Inflammatory macrophage treated with lipopolysaccharide for 1 hour (primary cell): ENCODE measurements around the gene HOXB6.
A peak's percentile ranks its signal among the peaks of the same experiment; 100 is the strongest.

Experiments used
- DNase-seq, 2 donors: peaks; one replicate each; pipeline ENCODE4 v3.0.0-alpha.2; 2020 to 2022

The HOXB6 gene

DNA sequence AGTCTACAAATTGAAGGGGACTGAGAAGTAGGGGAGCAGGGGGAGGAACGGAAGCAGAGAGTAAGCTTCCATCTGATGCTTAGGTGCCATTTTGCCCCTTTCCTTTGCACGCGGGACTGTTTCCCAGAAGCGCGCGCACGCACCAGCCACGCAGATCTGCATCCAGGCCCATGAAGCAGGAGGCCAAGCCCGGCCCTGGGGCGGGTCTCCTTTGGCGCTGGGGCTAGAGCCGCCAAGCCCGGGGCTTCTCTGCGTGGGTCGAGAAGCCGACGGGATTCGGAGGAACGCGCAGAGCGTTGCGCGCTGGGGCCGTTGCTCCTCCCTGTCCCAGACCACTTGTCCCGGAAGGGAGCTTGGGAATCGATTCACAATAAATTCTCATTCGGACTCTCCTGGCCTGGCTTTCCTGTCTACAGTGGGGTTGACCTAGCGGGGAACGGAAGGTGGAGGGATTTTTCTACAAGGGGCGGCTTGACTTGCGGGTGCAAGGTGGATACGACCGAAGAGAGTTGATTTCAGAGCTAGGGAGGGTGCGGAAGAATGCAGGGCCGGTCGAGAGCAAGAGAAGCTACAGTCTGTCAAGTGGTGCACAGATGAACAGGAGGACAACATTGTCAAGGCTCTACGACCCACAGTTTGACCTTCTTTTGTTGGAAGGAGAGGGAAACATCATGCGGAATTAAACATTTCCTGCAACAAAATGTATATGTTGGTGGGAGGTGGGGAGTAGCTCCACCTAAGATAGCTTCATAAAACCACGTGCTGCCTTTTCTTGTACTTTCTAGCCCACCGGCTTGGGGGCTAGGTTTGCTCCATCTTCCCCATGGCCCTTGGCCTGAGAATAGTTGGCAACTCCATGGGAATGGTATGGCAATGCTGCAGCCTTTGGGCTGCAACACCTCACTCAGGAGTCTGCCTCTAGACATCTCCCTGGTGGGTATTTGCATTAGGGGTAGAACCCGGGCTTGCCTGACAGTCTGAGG, 16.9 kb upstream of the HOXB6 start:
- no peak for DNase-seq

DNA sequence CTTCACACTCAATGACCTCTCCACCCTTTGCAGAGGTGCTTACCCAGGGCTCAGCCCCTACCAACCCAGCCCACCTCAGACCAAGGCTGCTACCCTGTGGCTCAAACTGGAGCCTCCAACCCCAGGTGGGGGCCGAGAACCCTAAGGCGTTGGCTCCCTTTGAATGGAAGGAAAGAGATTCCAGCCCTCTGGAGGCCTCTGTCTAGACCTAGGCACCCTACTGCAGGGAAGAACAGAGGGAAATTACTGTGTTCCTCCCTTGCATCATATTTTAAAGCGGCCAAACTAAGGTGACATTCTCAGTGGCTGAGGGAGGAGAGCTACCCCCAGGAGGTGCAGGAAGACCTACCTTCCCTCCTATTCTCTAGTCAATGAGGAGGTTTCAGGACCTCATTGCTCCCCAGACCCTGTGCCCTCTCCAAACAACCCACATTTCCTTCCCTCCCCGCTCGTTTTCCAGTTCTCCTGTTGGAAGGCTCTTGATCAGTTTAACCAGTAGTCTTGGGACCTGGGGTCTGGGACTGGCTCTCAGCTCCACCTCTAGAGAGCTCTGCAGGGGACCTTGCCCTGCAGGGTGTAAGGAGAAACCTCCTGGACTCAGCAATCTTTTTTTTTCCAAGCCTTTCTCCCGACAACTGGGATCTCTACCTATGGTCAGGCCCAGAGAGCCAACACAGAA, 15.8 kb upstream of the HOXB6 start:
- DNase-seq: no peak

DNA sequence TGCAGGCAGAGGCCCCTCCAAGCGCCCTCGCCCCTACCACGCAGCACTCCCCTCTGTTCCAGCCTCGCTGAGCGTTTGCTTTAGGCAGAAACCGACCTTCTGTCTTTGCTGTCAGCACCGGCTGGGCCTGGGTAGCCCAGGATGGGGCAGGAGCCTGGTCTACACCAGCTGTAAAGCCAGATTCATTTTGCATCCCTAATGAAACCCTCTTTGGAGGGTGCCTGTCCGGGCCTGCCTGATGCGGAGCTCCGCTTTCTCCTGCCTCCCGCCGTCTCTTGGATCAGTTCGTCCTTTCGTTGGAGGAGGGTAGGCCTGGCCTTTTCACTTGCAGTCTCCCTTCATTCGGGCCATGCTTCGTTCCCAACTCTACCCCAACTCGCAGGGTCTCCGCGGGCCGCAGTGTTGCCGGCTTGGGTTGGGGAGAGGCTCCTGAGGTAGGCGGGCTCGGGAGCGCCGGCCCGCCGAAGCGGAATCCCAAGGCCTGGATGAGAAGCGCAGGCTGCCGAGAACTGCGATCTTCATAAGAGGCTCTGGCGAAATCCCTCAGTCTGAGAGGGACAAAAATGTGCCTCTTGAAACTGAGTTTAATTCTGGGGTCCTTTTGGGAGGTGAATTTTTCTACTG, 15.2 kb upstream of the HOXB6 start:
- DNase-seq: no peak

DNA sequence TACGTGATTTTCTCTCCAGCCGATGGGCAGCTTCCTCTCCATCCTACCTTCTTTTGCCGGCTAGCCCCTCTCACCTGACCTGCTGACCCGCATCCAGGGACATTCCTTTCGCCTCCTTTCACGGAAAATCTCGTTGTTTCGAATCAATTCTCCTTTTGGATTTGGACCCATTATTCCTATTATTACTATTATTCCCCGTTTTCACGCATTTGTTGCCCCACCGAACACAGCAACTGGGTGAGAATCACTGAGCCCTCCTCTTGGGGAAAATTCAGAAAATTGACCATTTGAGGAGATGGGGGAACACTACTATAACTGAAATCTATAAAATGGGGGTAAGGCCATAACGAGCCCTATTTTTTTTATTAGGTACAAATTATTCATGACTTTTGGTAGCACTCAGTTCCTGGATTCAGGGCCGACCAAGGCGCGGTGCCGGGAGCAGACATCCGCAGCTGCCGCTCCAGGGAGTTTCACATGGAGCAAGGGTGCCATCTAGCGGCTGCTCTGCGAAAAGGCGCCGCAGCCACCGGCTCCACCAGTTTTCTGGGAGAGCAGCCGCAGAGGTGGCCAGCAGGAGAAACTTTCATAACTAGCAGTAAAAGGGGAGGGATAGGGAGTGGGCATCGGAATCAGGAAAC, 13.6 kb upstream of the HOXB6 start:
- peak; percentile 65 to 94 for DNase-seq

DNA sequence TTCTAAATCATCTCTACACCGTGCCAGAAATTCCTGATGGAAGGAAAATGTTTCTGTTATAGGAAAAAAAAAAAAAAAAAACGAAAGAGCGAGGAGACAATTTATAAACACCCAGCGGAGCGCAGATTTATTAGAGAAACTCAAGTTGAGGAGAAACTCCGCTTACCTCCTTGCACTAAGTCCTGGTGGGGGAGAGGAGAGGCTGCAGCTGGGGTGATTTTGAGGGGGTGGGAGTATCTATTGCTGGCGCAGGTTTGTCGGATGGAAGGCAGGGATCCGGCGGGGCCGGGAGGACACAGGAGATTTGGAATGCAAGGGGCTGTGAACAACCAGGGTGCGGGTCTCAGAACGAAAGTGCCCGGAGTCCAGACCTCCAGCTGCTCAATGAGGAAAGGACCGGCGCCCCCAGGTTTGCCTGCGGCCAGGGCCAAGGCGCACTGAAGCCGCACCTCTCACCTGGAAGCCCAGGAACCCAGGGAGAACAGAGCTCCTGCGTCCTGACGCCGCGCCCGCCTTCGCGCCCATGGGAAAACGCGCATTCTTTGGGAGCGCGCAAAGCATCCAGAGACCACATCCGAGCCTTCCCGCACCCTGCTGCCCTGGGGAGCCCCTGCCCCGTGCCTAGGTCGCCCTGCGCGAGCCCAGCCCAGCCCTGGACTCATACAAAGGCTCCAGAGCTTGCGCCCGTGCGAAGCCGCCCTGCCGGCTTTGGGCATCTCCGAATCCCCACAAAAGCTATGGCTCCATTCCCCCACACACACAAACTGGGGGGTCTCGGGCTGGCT, 12.9 kb upstream of the HOXB6 start:
- no peak for DNase-seq

DNA sequence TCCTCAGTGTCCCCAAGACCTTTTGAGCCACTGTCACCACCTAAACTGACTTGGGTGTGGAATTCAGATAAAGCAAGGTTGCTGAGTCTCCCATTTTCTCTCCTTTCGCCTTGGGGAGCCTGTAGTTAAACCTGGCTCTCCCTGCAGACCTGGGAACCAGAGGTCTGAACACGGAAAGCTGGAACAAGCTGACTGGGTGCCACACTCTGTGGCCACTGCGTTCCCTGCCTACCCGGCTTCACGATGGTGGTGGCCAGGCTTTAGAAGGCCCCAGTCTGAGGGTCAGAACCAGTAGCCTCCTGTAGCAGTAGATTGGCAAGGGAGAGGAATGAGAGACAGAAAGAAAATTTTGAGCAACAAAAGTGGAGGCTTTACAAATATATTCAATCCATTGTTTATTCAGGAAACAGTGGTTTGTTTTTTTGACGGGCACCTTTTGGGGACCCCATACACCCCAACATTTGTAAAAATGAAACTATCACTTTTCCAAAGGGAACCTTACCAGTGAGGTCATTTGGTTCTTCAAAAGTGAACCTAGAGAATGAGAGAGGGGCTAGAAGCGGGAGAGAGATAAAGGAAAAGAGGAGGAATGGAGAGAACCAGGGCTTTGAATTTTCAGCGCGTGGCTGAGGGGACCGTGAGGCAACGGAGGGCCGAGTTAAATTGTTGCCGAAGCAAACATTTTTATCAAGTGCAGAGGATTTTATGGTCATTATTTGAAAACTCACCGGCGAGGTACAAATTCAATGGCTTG, 12.1 kb upstream of the HOXB6 start:
- no peak for DNase-seq

DNA sequence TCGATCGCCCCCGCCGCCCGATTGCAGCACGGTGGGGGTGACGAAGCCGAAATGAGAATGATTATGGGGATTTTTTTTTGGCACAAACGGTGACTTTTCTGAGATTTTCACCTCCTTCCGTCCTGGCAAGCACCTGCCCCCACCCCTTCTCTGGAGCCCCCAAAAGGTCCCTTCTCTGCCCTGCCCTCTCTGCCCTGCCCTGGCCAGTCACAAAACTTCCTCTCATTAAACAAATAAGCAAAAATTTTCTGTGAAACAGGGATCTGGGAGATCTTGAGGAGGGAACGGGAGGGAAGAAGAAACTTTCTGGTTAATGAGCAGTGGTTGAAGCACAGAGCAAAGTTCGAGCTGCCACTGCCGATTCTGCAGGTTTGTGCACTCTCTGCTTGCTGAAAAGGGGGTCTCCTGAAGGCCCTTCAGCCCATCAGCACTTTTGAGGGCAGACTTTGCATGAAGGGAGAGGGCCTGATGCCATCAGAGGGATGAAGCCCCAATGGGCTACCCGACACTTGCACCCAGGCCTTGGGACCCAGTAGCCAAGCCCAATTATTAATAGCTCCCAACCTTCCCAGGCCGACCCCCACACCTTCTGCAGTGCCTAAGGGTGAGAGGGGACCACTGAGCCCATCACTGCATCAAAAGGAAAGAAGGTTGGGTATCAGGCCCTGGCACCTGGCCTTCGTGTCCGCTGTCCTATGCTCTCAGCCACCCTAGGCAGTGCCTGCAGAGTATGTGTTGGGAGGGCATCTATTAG, 11.4 kb upstream of the HOXB6 start:
- DNase-seq: no peak

DNA sequence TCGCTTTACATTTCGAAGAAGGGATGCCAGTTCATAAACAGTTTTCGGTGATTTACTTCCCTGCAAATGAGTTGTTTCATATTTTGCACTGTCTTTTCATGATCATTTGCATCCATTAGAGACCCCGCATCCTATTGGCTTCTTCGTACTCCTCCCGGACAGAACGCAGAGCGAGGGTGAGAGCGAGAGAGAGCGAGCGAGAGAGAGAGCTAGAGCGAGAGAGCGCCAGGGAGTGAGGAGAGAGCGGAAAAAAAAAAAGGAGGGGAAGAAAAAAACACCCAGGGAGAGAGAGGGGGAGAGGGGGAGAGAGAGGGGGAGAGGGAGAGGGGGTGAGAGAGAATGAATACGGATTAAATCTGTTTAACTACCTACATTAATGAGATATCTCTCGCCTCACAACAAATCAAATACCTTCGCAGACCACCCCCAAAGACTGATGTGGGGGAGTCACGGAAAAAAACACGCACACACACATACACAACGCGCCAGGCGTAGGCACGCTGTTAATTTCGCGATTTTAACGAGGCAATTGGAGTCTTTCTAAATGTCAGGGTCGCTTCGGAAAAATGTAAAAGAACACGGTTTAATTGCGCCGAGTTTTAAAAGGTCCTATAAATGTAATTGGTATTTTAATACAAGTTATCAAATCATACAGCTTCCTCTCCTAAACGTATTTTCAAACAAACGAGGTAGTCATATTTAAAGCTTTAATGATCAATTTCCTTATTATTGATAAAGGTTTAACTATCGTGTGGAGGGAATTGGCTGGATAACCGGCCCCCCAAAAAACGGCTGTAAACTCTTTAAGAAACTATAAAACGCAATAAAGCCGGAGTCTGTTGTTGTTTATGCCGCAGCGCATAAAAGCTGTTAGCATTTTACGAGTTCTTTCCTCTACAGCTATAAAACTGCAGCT, 10.5 kb upstream of the HOXB6 start, which contains the start of gene HOXB8:
TSS of gene HOXB8 (minus strand) at position 246 of the 916 bp plus-strand sequence. CDS start 588 bp downstream, outside the sequence.
- no peak for DNase-seq

DNA sequence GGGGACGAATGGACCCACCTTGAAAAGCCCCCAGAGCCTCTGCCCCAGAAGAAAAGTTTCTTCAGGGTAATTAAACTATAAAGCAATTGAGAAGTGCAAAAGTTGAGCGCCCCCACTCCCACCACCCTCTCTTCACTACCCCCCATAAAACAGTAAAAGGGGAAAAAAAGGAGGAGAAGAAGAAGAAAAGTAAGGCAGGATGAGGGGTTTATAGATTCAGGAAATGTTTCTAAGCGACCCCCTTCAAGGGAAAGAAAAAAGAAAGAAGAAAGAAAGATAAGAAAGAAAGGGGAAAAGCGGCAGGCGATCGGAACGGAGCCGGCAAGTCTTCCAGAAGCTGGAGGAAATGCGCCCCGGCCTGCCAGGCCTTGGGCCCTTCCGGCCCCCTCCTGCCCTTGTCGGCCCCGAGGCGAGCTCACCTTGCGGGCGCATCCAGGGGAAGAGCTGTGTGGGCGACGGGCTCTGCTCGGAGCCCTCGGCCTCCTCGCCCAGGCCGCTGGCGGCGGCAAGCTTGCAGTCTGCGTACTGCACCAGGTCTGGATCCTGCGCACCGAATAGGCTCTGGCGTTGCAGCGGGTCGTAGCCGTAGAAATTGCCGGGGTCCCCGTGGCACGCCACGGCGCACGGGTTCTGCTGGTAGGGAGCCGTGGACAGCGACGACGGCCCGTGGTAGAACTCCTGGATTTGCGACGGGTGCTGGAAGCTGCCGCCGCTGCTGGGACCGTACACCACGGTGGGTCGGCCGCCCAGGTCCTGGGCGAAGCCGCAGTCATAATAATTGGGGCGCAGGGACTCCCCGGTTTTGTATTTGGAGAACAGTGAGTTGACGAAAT, 9.3 kb upstream of the HOXB6 start:
- no peak for DNase-seq

DNA sequence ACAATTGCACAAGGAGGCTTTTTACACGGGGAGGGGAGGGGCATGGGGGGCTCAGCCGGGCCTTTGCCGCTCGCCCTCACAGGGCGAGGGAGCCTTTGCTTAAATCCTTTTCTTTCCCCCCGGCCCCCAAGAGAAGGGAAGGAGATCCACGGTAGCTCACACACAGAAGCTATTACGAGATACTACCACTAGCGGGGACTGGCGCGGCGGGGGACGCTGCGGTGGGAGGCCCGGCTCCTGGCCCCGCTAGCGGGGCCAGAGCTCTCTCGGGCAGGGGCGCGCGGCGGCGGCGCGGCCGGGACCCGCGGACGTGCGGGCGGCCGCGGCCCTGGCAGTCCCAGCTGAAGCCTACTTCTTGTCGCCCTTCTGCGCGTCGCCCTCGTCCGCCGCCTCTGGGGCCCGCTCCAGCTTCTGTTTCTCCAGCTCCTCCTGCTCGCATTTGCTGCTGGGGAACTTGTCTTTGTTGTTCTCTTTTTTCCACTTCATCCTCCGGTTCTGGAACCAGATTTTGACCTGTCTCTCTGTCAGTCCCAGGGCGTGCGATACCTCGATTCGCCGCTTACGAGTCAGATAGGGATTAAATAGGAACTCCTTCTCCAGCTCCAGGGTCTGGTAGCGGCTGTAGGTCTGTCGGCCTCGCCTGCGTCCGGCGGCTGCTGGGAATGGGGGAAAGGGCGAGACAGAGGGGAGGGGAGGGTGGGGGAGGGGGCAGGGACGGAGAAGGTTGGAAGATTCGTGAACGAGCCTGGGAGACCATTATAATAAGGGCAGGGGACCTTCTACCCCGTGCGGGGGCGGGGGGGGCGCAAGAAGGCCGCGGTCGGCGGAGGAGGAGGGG, 8.3 kb upstream of the HOXB6 start:
- peak in 1 of 2 donors; percentile 27 for DNase-seq

DNA sequence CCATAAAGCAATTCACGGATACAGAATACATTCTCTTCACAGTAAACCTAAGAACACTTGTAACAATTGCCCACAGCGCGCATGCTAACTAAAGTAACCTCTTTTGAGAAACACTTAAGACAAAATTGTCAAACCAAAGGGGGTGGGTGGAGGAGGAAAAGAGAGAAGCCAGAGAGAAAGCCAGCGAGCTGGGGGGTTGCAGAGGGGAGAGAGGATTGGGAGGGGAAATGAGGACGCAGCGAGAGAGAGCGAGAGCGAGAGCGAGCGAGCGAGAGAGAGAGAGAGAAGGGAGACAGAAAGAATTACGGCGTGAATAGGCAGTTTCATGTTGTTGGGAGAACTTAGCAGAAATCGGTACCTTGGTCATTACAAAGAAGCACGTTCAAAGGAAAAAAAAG, 7.7 kb upstream of the HOXB6 start:
- DNase-seq: no peak

DNA sequence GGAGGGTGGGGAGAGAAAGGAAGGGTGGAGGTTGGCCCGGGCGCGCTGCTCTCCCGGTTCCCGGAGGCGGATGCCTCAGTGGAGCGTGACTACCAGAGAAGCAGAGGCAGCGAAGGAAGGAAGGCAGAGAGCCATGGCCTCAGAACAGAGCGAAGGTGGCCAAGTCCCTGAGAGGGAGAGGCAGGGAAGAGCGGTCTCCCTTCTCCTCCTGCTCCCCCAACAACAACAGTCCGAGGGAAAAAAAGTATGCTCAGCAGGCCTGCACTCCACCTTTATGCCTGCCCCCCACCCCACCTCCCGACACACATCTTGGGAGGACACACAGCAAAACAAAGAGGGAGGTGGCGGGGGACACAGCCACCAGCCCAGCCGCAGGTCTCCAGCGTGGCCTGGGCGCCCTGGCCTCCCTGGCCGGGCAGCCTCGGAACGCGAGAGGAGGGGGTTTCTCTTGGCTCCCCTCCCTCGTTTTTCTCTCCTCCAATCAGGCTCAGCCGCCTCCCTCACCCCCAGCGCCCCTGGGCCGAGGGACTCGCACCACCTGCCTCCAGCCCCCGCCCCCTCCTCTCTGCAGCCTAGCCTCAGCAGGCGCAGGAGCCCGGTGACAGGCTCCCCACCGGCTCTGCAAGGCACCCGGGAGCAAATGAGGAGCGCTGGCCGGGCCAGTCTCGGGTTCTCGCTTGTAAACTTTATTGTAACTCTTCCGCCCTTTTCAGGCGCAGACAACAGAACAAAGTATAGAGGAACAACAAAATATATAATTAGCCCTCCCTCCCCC, 7.1 kb upstream of the HOXB6 start:
- DNase-seq: no peak

DNA sequence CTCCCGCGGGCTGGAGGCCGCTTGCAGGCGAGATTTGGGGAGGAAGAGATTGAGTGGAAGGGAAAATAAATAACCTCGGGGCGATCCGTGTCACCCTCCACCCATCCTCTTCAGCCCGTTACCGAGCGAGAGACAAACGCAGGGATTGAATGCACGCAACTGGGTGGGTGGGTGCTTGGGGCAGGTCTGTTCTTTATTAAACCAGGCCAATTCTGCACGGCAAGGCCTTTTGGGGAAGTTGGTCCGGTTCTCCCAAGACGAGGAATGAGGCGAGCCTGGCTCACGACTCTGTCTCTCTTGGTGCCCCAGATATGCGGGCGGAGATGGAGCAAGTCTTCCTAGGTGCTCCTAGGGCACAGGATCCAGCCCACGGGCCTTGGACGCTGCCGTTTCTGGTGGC, 6.4 kb upstream of the HOXB6 start:
- no peak for DNase-seq

DNA sequence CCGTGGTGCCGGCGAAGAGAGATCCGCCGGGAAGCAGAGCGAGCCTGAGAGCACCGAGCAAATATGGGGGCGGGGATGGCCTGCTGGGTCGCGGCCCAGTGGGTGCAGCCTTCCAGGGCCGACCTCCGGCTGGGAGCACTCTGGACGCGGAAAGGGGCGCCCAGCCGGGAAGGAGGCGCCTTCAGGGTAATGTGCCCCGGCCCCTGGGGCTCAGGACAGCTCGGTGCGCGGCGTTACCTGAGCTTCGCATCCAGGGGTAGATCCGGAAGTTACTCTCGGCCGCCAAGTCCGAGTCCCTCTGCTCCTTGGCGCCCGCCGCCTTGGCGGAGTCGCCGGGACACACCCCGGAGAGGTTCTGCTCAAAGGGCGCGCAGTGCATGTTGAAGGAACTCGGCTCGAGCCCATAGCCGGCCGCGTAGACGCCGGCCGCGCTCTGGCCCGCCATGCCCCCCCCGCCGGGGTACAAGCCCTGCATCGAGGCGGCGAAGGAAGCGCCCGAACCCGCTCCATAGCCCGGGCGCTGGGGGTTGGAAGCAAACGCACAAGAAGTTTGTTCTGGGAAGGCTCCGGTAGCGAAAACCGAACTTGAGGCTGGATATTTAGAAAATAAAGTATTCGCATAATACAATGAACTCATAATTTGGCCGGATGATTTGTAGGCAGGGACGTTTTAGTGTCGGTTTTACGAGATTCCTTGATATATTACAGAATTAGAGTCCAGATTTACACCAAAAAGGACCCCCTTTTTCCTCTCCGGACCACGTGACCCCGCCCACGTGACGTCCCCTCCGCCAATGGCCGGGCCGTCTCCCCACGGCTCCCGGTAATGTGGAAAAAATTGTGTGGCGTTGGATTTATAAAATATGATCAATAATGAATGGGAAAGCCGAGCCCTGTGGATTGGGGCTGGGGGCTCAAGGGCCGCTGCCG, 5.8 kb upstream of the HOXB6 start, which contains the start of gene HOXB7:
TSS of gene HOXB7 (minus strand) at position 736 of the 930 bp plus-strand sequence. CDS start at position 637, 99 bp downstream.
- DNase-seq: peak in 1 of 2 donors; percentile 56

DNA sequence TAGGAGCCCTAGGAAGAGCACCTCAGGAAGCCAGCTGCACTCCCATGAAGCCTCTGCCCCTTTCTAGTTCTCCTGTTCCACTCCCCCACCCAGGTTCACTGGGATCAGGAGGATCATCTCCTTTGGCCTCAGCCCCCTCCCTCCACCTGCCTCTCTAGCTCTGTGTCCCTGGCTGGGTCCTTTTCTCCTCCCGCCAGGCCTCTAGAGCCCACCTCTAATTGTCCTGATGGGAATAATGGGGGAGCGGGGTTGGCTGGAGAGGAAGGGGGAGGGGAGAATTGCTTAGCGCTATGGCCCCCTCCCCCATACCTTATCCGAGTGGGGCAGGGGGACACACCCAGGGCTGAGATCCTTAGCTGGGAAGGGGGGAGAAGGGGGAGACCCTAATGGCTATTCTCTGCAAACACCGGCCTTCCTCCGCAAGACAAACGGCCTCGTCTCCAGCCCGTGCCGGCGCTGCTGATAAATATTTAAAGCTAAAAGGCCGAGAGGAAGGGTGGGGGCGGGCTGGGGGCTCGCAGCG, 5.0 kb upstream of the HOXB6 start:
- no peak for DNase-seq
